HEK293 (cell line): Measurements from ENCODE around the gene RNF145.

Experiments used
- CTCF ChIA-PET: fragments of 350-600 bp; formaldehyde crosslinking; extraction: SDS; loops from one replicate; lab custom pipeline; 2021; ENCODE audit warnings: antibody characterized with exemption; lab: Yijun Ruan, JAX
- POLR2A ChIA-PET: fragments of 300-600 bp; formaldehyde crosslinking; extraction: SDS; loops from one replicate; lab custom pipeline; 2020; ENCODE audit warnings: antibody characterized with exemption, inconsistent platforms; lab: Yijun Ruan, JAX
- H3K27ac ChIP-seq: fragments of 200-500 bp; sonication (Bioruptor generic); 2 replicates; pipeline ENCODE4 v1.5.1; 2014; ENCODE audit warnings: low read depth, low read length, control low read depth, inconsistent platforms; ENCODE audit errors: extremely low read depth
- H3K36me3 ChIP-seq, 2 experiments: fragments of 200-500 bp in 1 of 2; sonication (Bioruptor generic) in 1 of 2; 1 replicate in 1 of 2; 2 replicates in 1 of 2; pipeline ENCODE4 v1.5.1; 2014 to 2017; ENCODE audit warnings: inconsistent platforms in 2 of 2, low read length in 2 of 2; ENCODE audit not compliant: control insufficient read depth in 2 of 2, insufficient read depth in 1 of 2
- H3K4me1 ChIP-seq: fragments of 200-500 bp; sonication (Bioruptor generic); 2 replicates; pipeline ENCODE4 v1.5.1; 2014; ENCODE audit warnings: mild to moderate bottlenecking, low read length, inconsistent platforms; ENCODE audit not compliant: control insufficient read depth, insufficient read depth
- H3K4me3 ChIP-seq: 2 replicates; pipeline ENCODE4 v1.5.1; 2011; ENCODE audit warnings: low read depth, mild to moderate bottlenecking, control low read depth, low read length, moderate library complexity
- H3K9me3 ChIP-seq: fragments of 200-500 bp; sonication (Bioruptor generic); 2 replicates; pipeline ENCODE4 v1.5.1; 2014; ENCODE audit warnings: low read depth, low read length, inconsistent platforms; ENCODE audit not compliant: control insufficient read depth, insufficient read depth
- HOXA7 ChIP-seq: sonication (generic); formaldehyde crosslinking; IDR thresholded peaks from 2 replicates; pipeline ENCODE4 v1.8.1; 2022; ENCODE audit warnings: missing genetic modification reagents, borderline replicate concordance
- HOXC10 ChIP-seq: sonication (generic); formaldehyde crosslinking; IDR thresholded peaks from 2 replicates; pipeline ENCODE4 v1.8.1; 2023; ENCODE audit warnings: mild to moderate bottlenecking, missing genetic modification reagents
- KLF9 ChIP-seq: fragments of 450-650 bp; formaldehyde crosslinking; IDR thresholded peaks from 2 replicates; pipeline ENCODE4 v1.5.1; 2016; ENCODE audit warnings: missing biosample characterization, missing genetic modification characterization, low read depth
- PRDM1 ChIP-seq: fragments of 450-650 bp; formaldehyde crosslinking; IDR thresholded peaks from 2 replicates; pipeline ENCODE4; 2016; ENCODE audit warnings: missing biosample characterization, missing genetic modification characterization
- RBAK ChIP-seq: fragments of 450-650 bp; formaldehyde crosslinking; IDR thresholded peaks from 2 replicates; pipeline ENCODE4 v1.5.1; 2016; ENCODE audit warnings: missing biosample characterization, missing genetic modification characterization
- SP2 ChIP-seq: fragments of 450-650 bp; formaldehyde crosslinking; IDR thresholded peaks from 2 replicates; pipeline ENCODE4 v1.5.1; 2016; ENCODE audit warnings: missing biosample characterization, missing genetic modification characterization
- TRIM28 ChIP-seq: IDR thresholded peaks from 2 replicates; pipeline ENCODE4 v1.6.1; 2011; ENCODE audit warnings: low read length, control low read depth, borderline replicate concordance
- ZBTB1 ChIP-seq: fragments of 450-650 bp; formaldehyde crosslinking; IDR thresholded peaks from 2 replicates; pipeline ENCODE4 v1.5.1; 2016; ENCODE audit warnings: missing biosample characterization, missing genetic modification characterization
- ZEB2 ChIP-seq: fragments of 450-650 bp; formaldehyde crosslinking; IDR thresholded peaks from 2 replicates; pipeline ENCODE4 v1.5.1; 2016; ENCODE audit warnings: missing biosample characterization, missing genetic modification characterization
- ZFP69B ChIP-seq: fragments of 450-650 bp; formaldehyde crosslinking; IDR thresholded peaks from 2 replicates; pipeline ENCODE4 v1.5.1; 2016; ENCODE audit warnings: missing biosample characterization, missing genetic modification characterization
- ZNF114 ChIP-seq: fragments of 450-650 bp; formaldehyde crosslinking; IDR thresholded peaks from 2 replicates; pipeline ENCODE4 v1.5.0; 2017; ENCODE audit warnings: missing biosample characterization, missing genetic modification characterization
- ZNF121 ChIP-seq: fragments of 450-650 bp; formaldehyde crosslinking; IDR thresholded peaks from 2 replicates; pipeline ENCODE4 v1.5.1; 2016; ENCODE audit warnings: missing biosample characterization, missing genetic modification characterization
- ZNF19 ChIP-seq: fragments of 450-650 bp; formaldehyde crosslinking; IDR thresholded peaks from 2 replicates; pipeline ENCODE4; 2016; ENCODE audit warnings: missing biosample characterization, missing genetic modification characterization, low read depth
- ZNF211 ChIP-seq: fragments of 450-650 bp; formaldehyde crosslinking; IDR thresholded peaks from 2 replicates; pipeline ENCODE4 v1.5.1; 2016; ENCODE audit warnings: low read depth, missing biosample characterization, missing genetic modification characterization
- ZNF521 ChIP-seq: fragments of 450-650 bp; formaldehyde crosslinking; IDR thresholded peaks from 2 replicates; pipeline ENCODE4 v1.5.1; 2017; ENCODE audit warnings: missing biosample characterization, mild to moderate bottlenecking, missing genetic modification characterization
- ZNF658 ChIP-seq: fragments of 450-650 bp; formaldehyde crosslinking; IDR thresholded peaks from 2 replicates; pipeline ENCODE4; 2016; ENCODE audit warnings: missing biosample characterization, missing genetic modification characterization
- ZNF701 ChIP-seq: fragments of 450-650 bp; formaldehyde crosslinking; IDR thresholded peaks from 2 replicates; pipeline ENCODE4 v1.5.1; 2016; ENCODE audit warnings: missing biosample characterization, missing genetic modification characterization
- ZNF785 ChIP-seq: fragments of 450-650 bp; formaldehyde crosslinking; IDR thresholded peaks from 2 replicates; pipeline ENCODE4 v1.5.1; 2016; ENCODE audit warnings: missing biosample characterization, missing genetic modification characterization
- ZSCAN23 ChIP-seq: fragments of 450-650 bp; formaldehyde crosslinking; IDR thresholded peaks from 2 replicates; pipeline ENCODE4 v1.5.1; 2016; ENCODE audit warnings: missing biosample characterization, missing genetic modification characterization
- ZXDB ChIP-seq: fragments of 450-650 bp; formaldehyde crosslinking; IDR thresholded peaks from 2 replicates; pipeline ENCODE4 v1.5.1; 2016; ENCODE audit warnings: missing biosample characterization, missing genetic modification characterization
- TF ChIP-seq, protein P1 (sequence below): fragments of 450-650 bp; formaldehyde crosslinking; IDR thresholded peaks from 2 replicates; pipeline ENCODE4 v1.5.1; 2016; ENCODE audit warnings: missing biosample characterization, missing genetic modification characterization
- TF ChIP-seq, protein P2 (sequence below): fragments of 450-650 bp; formaldehyde crosslinking; IDR thresholded peaks from 2 replicates; pipeline ENCODE4 v1.5.1; 2016; ENCODE audit warnings: missing biosample characterization, missing genetic modification characterization
- TF ChIP-seq, protein P3 (sequence below): fragments of 450-650 bp; formaldehyde crosslinking; IDR thresholded peaks from 2 replicates; pipeline ENCODE4 v1.5.1; 2017; ENCODE audit warnings: missing biosample characterization, missing genetic modification characterization
- TF ChIP-seq, protein P4 (sequence below): fragments of 450-650 bp; formaldehyde crosslinking; IDR thresholded peaks from 2 replicates; pipeline ENCODE4 v1.5.1; 2016; ENCODE audit warnings: missing biosample characterization, missing genetic modification characterization

Gene RNF145

DNA sequence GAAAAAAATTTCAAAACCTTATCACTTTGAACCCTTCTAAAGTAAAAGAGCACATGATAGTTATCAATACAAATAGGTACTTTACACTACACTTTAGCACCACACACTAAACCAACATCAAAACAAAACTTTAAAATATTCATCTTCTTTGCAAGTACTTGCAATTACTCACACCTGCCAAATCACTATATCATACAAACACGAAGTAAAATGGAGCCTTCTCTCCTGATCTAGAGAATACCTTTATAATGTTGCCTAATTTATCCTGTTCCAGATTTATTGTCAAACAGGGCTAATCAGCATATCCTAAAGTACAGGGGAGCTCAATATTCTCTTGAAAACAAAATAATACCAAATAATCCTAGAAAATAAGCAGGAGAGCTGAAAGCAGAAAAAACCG, 3.0 kb downstream of the RNF145 start:
- TF ChIP-seq ZNF521 = no peak
- 0 out of 2 replicates have a peak, but pooled peaks have one; percentile 48 for TF ChIP-seq ZBTB1 (tag by site-specific recombination)
- CTCF ChIA-PET = interaction anchor here (0.9 to 1.0 kb wide), 3 partner anchors 13 to 110 kb away, joined by 3 read pairs; no protein-coding TSS in a partner anchor
- Histone ChIP-seq H3K4me3 (peak overlapping the region; percentile 85), H3K9me3 (no peaks in the 10 kb centered on the region), H3K36me3 (peaks cover 0 to 4% of the 10 kb centered on the region in 2 experiments; a peak in 2 of 3 replicates), H3K27ac (peak overlapping the region; percentile 74), H3K4me1 (peaks cover 30% of the 10 kb centered on the region)
- POLR2A ChIA-PET = interaction anchor here (0.7 kb wide), 1 partner anchor 67 kb away, joined by 4 read pairs; no protein-coding TSS in a partner anchor

DNA sequence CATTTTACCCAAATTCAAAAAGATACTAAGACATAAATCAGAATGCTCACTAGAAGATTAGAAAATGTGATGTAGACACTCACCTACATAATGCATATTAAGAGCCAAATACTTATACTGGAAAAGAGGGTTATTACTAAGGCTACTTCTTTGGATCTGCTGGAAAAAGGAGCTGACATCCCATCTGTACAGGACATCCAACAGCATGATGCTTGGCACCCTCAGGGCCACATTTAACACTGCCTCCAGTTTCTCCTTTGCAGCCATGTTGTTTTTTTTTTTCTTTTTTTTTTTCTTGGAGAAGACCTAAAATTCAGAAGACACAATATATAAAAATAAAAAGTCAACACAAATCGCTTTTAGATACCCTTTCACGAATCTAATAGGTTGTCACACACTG, 6.0 kb downstream of the RNF145 start:
- H3K36me3 ChIP-seq = peaks cover 0 to 8% of the 10 kb centered on the region in 2 experiments; a peak in 2 of 3 replicates
- H3K4me3 ChIP-seq = no peak overlapping the region
- no peaks in the 10 kb centered on the region for H3K9me3 ChIP-seq
- POLR2A ChIA-PET = no interaction called here
- CTCF ChIA-PET = interaction anchor here (0.7 kb wide), 1 partner anchor 710 kb away, joined by 3 read pairs; no protein-coding TSS in a partner anchor
- no peak overlapping the region for H3K27ac ChIP-seq
- TF ChIP-seq, protein P1, sequence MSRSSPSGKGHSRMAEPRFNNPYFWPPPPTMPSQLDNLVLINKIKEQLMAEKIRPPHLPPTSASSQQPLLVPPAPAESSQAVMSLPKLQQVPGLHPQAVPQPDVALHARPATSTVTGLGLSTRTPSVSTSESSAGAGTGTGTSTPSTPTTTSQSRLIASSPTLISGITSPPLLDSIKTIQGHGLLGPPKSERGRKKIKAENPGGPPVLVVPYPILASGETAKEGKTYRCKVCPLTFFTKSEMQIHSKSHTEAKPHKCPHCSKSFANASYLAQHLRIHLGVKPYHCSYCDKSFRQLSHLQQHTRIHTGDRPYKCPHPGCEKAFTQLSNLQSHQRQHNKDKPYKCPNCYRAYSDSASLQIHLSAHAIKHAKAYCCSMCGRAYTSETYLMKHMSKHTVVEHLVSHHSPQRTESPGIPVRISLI (tag by site-specific recombination) = 0 out of 2 replicates have a peak, but pooled peaks have one; percentile 20
- TF ChIP-seq ZNF19 (tag by site-specific recombination) = no peak
- peaks cover 18% of the 10 kb centered on the region for H3K4me1 ChIP-seq

DNA sequence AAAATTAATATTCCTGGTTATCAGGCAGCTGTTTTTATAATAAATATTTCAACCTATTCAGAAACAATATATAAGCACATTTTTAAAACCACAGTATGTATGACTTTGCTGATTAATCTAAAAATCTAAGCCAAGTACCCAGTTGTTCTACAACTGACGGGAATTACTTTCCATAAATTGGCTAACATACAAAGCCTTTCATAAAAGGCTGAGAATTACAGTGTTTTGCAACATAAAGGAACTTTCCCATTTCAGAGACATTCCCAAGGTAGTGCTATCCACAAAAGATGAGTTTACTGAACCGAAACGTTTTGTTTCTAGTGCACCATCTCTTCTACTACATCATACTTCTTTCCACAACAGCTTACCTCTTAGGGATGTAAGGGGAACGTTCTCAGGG, 7.2 kb downstream of the RNF145 start:
- POLR2A ChIA-PET = no interaction called here
- Histone ChIP-seq H3K4me1 (peaks cover 18% of the 10 kb centered on the region), H3K9me3 (no peaks in the 10 kb centered on the region), H3K4me3 (no peak overlapping the region), H3K36me3 (peaks cover 6 to 17% of the 10 kb centered on the region in 2 experiments), H3K27ac (no peak overlapping the region)
- CTCF ChIA-PET = interaction anchor here (1.3 kb wide), 1 partner anchor 45 kb away, joined by 3 read pairs; no protein-coding TSS in a partner anchor
- TF ChIP-seq ZNF211 (tag by site-specific recombination) (no peak), RBAK (no peak), ZSCAN23 (tag by site-specific recombination) (no peak), ZEB2 (tag by site-specific recombination) (no peak), SP2 (tag by site-specific recombination) (no peak), KLF9 (tag by site-specific recombination) (no peak), ZNF658 (tag by site-specific recombination) (no peak), PRDM1 (tag by site-specific recombination) (no peak), ZFP69B (tag by site-specific recombination) (no peak), ZXDB (tag by site-specific recombination) (no peak), TRIM28 (no peak), HOXA7 (no peak), ZNF701 (tag by site-specific recombination) (no peak), ZNF785 (no peak), ZNF121 (tag by site-specific recombination) (no peak), HOXC10 (CRISPR knock-in tag) (no peak), ZNF114 (no peak)
- TF ChIP-seq, protein P2, sequence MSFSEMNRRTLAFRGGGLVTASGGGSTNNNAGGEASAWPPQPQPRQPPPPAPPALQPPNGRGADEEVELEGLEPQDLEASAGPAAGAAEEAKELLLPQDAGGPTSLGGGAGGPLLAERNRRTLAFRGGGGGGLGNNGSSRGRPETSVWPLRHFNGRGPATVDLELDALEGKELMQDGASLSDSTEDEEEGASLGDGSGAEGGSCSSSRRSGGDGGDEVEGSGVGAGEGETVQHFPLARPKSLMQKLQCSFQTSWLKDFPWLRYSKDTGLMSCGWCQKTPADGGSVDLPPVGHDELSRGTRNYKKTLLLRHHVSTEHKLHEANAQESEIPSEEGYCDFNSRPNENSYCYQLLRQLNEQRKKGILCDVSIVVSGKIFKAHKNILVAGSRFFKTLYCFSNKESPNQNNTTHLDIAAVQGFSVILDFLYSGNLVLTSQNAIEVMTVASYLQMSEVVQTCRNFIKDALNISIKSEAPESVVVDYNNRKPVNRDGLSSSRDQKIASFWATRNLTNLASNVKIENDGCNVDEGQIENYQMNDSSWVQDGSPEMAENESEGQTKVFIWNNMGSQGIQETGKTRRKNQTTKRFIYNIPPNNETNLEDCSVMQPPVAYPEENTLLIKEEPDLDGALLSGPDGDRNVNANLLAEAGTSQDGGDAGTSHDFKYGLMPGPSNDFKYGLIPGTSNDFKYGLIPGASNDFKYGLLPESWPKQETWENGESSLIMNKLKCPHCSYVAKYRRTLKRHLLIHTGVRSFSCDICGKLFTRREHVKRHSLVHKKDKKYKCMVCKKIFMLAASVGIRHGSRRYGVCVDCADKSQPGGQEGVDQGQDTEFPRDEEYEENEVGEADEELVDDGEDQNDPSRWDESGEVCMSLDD (tag by site-specific recombination) = no peak
- TF ChIP-seq, protein P3, sequence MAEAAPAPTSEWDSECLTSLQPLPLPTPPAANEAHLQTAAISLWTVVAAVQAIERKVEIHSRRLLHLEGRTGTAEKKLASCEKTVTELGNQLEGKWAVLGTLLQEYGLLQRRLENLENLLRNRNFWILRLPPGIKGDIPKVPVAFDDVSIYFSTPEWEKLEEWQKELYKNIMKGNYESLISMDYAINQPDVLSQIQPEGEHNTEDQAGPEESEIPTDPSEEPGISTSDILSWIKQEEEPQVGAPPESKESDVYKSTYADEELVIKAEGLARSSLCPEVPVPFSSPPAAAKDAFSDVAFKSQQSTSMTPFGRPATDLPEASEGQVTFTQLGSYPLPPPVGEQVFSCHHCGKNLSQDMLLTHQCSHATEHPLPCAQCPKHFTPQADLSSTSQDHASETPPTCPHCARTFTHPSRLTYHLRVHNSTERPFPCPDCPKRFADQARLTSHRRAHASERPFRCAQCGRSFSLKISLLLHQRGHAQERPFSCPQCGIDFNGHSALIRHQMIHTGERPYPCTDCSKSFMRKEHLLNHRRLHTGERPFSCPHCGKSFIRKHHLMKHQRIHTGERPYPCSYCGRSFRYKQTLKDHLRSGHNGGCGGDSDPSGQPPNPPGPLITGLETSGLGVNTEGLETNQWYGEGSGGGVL (tag by site-specific recombination) = no peak
- TF ChIP-seq, protein P4, sequence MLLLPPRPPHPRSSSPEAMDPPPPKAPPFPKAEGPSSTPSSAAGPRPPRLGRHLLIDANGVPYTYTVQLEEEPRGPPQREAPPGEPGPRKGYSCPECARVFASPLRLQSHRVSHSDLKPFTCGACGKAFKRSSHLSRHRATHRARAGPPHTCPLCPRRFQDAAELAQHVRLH (tag by site-specific recombination) = no peak
